Stimulated activated CD8-positive, alpha-beta memory T cell treated with anti-CD3 and anti-CD28 coated beads, Interleukin-7, amount 100 ng/mL, for 4 hours (primary cell): ENCODE measurements around the gene WDR76.
A peak's percentile ranks its signal among the peaks of the same experiment; 100 is the strongest.

Source experiments
- DNase-seq, 2 donors: peaks; one replicate each; pipeline ENCODE4 v3.0.0-alpha.2; 2020; ENCODE audit warnings: low read depth in 2 of 2

The WDR76 gene

DNA sequence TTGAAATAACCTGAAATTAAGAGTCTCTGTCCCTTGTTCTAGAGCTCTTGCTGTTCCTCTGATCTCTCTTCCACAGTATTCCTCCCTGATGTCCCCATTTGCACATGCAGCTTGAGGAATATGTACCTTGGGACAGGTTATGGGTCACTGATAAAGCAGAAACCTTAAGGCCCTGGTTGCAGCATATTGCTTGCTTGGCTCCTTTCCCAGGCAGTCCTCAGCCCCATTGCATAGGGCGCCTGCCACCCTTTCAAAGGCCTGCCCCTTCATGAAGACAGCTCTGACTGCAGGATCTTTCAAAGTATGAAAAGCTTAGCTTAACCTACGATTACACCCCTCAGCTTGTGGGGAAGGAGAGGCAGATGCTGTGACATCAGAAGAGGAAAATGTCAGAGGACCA is 51.6 kb downstream of the WDR76 start:
- DNase-seq = no peak

DNA sequence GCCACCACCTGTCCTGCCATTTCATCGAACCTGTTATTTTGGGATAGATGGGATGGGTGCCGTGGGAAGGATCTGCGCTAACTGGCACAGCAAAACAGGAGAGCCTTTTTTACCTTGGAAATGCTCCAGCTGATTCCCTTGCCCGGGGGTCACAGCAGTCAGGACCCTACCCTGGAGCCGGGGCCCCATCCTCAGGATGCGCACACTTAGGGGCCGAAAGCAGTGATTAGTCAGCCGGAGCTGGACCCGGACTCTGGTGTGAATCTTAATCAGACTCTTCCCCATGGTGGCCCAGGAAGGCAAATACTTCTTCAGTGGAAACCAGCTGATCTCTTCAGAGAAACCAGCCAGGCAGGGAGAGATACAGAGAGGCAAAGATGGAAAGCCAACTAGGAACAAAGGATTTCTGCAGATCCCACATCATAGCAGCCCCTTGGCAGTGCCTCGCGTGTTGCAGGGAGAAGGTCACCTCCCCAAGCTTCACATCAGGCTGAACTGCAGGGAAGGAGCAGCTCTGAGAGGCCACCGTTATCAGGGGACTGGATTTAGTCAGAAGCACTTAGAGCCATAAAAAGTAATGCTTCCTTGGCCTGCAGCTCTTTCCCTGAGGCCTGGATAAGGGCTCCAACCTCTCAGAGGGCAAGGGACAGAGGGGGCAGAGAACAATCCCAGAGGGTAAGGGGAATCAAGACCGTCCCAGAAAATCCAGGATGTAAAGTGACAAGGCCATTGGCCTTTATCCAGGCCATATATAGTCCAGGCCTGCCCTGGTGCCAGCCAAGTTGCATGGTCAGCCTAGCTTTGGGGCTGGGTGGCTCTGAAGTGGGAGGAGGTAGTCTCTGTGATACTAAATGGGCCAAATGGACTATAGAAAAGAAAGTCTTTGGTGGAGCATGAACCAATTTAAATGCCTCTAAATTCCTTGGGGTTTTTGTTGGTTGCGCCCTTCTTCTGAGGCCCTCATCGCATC is 52.9 kb downstream of the WDR76 start:
- no peak for DNase-seq

DNA sequence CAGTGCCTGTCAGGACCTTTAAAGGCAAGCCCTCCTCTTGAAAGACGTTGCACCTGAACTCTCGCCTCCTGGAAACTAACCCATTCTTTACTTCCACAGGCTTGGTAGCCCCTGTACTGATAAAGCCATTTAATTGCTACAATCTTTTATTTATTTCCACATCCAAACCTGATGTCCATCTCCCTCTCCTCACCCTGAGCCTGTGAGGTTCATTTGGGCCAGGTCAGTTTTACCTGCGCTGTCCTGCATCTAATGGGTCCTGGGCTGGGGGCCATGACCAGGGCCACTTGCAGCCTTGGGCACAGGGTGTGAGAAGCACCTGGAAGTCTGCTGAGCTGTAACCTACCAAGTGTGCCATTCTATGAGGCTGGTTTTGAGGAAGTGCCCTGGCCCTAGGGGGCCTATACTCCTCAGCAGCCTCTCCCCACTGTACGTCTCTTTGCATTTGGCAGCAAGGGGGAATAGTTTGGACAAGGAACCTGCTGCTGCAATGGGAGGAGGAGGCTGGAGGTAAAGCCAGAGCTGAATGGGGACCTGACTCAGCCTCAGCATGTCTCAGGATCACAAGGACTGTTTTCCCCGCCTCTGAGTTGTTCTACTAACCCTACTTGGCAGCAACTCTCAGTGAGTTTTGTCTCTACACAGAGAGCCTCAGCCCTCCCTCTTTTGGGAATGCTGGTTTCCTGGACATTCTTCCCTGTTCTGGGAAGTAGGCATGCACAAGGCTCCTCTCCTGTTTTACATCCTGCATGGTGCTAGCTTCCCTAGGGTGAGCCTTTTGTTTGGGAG is 53.8 kb downstream of the WDR76 start:
- no peak for DNase-seq

DNA sequence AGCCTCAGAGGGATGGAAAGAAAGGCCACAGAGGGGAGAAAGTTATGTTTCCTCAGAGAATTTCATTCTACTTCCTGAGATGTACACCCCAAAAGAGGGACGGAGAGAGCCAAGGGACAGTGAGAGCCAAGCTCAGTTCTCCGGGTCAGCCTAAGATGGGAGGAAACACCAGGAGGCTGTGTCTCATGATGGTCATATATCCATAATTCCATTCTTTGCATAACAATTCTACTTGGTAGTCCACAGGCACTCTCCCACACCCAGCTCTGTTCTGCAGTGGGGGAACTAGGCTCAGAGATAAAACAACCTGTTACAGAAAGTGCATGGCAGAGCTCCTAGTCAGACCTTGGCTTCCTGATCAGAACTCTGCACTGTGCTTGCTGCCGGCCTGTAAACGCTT is 54.4 kb downstream of the WDR76 start:
- DNase-seq = no peak

DNA sequence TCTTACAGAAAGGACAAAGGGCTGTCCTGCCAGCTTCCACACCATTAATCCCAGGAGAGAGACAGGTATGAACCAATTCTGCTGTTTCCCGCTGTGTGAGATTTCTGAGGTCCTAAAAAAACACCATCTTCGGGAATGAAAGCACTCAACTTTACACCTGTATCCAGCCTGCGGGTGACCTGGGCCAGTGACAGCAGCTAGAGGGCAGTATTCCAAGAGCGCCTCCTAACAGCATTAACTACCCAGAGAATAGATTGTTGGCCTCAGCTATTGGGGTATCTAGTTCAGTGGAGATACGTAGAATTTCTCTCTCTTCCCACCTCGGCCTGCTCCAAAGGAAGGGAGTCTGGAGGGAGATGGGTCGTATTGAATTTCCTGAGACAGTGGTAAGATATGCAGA is 55.1 kb downstream of the WDR76 start:
- DNase-seq = no peak

DNA sequence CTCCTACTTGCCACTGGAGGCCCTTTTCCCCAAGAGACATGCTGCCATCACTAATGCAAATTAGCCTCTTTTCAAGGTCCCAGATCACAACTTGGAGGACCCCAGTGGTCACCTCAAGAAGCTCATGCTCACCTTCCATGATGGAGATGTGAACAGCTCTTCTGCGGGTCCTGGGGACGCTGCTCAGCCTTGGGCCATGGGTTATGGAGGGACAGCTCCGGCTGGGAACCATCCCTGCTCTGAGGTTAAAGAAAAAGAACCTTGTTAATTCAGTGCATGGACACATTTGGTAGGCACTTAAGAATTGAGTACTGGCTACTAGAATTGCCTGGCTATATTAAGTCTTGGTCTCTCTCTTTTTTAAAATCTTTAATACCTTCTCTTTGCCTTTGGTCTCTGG is 56.8 kb downstream of the WDR76 start:
- DNase-seq = no peak

DNA sequence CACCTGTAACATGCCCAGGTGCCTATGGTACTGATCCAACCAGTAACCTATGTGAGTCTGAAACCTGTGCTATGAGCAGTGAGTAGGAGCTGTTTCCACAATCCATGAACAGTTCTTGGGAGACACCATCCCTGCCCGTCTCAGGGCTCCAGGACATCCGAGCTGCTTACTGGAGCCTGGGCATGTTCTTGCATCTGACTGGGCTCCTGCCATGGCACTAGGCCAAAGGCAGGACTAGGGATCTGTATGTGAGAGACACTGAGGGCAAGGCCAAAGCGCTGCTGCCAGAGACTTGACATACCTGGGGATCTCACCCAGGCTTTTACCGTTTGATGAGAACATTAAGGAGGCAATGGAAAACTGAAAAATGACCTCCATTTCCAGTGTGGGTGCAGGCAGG is 59.8 kb downstream of the WDR76 start:
- DNase-seq = no peak

DNA sequence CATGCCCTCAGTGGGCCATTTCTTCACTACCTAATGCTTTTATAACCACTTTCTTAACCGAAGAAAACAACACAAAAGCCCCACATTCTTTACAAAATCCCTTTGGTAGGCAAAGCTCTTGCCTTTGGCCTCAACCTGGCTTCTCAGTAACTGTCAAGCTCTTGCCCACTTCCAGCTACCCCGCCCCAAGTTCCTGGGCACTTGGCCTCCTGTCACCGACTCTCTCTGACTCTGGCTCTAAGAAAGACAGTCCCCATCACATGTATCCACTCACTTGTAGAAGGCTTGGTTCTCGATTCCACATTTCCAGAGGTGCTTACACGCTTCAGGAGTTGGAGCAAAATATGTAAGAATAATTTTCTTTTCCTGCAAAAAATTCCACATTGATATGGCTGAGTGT is 61.1 kb downstream of the WDR76 start:
- no peak for DNase-seq

DNA sequence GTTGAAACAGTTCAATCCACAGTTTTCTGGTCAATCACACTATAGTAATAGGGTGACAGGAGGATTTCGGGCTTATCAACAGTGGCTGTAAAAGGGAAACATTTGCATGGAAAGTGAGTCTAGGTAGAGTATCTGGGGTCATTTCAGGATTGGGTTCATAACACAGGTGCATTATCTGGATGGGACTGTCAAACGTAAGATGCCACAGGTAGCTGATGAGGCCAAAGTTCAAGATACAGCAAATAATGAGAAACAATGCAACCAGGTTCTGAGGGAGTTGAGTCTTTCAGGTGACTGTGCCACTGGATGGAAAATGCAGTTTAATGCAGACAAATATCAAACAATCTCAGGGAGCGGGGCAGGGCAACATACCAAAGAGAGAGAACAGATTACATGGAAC is 62.2 kb downstream of the WDR76 start:
- no peak for DNase-seq

DNA sequence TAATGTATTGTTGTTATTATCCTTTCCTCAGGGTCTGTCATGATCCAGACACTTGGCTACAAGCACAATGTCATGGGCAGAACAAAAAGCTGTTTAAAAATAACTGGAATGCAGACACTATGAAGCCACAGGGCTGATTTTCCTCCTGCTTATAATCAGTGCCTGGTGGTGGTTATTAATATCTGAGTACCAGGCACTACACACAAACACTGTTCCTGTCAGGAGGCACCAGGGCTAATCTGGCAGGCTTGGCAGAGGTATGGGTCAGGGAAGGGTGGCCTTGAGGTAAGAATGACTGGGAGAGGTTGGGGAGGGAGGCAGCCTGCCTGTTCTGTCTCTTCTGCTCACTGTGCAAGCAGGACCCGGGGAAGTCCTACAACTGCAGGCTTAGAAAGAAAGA is 67.2 kb downstream of the WDR76 start:
- DNase-seq = no peak

DNA sequence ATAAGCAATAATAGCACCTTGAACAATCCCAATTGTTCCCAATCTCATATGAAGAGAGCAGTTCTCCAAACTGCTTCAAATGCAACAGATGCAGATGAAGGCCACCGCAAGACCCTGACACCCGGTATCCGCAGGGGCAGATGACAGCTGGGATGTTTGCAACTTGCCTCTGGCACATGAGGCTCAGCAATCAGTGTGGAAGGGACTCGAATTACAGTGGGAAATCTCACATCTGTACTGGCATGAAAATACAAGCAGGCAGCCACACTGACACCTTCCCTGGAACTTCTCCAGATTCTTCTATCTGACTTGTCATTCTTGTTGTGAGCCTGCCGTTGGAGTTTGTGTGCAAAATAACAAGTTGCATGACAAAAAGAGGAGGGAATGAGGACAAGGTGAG is 68.8 kb downstream of the WDR76 start:
- no peak for DNase-seq

DNA sequence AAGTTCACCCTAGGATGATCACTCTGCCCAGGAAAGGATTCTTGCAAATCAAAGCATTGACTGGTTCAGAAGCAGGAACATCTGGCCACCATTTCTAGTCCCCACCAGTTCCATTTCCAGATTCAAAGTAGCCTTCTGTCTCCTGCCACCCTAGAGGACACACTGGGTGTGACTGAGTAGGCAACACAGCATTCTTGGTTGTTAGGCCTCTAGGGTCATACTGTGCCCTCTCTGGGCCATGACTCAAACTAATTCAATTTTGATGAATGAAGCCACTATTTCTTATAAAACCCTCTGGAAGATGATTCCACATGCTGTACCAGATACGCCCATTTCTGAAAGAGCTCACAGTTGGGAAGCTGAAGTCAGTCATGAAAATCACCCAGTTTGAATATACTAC is 69.7 kb downstream of the WDR76 start:
- no peak for DNase-seq

DNA sequence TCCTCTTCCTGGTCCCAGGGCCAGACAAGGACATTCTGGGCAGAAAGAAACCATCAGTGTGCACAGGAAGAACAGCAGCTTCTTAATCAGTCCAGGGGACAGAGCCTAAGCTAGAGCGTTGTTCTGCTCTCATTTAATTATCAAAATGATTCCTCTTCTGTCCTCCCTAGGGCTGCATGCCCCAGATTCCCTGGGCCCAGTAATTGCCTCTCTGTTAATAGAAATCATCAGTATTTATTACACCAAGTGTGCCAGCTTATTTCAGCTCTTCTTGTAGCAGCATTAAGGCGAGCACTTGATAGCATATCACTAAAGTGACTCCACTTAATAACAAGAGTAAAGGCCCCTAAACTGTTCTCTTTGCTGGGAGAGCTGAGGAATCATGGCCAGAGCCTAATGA is 72.1 kb downstream of the WDR76 start:
- DNase-seq = no peak

DNA sequence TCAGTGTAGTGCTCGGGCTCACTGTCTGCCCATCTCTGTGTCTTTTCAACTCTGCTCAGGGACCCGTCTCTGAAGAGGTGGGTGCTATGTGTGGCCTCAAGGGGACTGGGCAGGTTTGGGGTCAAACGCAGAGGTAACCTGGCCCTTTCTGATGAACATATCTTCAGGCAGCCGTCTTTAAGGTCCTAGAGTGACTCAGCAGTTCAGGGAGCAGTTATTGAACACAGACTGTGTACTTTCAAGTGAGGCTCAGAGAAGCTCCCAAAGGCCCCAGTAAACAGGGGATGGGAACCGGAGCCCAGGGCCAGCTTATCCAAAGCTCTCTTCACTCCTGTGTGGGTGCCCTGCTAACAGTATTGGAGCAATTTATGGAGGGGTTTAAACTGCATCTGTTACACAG is 73.1 kb downstream of the WDR76 start:
- DNase-seq = no peak

DNA sequence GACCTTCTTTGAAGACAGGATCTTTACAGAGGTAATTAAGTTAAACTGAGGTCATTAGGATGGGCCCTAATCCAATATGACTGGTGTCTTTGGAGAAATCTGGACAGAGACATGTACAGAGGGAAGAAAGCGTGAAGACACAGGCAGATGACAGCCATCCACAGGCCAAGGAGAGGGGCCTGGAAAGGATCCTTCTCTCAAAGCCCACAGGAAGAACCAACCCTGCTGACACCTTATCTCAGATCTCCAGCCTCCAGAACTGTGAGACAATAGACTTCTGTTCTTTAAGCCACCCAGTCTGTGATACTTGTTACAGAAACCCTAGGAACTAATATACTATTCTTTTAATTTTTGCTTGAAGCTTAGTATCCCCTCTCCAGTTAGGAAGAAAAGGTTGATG is 74.2 kb downstream of the WDR76 start:
- no peak for DNase-seq

DNA sequence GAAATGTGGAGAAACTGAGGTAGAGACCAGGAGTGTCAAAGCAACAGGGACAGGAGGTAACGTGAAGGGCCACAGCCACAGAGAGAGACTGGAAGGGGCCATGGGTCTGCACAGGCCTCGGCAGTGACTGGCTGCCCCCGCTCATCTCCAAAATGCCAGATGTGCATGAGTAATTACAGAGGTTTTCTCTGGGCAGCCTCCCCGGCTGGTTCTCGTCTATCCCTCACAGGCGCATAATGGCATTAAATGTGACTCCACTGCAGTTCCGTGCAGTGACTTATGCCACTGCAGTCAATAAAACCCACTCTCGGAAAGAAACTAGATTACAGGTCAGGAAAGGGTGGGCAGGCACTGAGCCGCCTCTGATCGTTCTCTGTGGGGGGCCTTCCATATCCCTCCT is 74.7 kb downstream of the WDR76 start:
- DNase-seq = no peak

DNA sequence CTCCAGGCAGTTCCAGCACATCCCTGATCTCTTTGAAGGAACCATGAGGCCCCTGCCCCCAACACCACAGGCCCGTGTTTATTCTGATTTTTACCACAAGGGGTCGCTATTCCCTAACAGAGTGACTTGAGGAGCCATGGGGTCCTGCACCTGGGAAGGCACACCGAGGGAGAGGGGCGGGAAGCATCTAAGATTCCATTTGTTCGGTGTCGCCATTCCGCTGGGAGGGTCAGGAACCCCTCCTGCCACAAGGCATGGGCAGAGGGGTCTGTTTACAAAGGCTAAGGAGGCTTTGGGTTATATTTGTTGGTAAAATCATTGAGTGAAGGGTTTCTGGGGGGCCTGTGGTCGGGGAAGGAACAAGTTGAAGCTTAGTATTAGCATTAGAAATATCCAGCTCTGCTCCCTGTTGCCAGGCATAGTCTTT is 77.1 kb downstream of the WDR76 start:
- DNase-seq = peak; percentile 8 to 13

DNA sequence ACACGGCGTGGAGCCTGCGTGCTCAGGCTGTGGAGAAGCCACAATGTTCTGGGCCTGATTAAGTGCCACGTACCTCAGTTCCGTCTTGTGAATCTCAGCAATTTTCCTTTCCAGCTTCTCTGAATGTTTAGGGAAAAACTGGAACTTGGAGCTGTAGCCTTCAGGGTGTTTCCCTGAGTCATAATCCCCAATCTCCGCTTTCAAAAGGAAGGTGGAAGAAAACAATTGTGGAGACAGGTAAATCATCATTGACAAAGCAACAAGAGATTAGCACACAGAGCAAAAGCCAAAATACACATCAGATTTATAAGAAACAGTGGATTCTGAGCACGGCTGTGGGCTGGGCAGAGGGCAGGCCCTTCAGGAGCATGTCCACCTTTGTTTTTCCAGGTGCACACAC is 79.0 kb downstream of the WDR76 start:
- no peak for DNase-seq

DNA sequence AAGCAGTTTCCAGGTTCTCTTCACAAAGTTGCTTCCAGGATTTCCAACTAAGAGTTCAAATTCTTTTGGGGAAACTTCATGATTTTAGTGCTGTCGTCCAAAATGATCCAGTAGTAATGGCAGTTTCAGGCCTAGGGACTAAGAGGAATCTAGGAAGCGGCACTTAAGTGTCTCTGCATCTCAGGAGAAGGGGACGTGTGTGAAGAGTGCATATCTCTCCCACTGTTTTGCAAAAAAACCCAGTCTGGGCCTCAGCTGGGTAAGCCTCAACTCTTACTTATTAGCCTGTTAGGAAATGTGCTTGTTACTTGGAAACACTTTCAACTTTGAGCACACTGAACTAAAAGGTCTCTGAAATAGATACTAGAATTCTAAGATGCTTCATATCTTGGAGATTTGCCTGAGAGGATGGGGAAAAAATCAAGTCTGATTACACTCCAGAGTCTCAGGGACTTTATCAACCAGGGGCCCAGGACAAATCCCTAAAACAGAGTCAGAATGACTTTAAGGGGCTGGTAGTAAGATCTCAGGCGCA is 81.8 kb downstream of the WDR76 start:
- DNase-seq = no peak

DNA sequence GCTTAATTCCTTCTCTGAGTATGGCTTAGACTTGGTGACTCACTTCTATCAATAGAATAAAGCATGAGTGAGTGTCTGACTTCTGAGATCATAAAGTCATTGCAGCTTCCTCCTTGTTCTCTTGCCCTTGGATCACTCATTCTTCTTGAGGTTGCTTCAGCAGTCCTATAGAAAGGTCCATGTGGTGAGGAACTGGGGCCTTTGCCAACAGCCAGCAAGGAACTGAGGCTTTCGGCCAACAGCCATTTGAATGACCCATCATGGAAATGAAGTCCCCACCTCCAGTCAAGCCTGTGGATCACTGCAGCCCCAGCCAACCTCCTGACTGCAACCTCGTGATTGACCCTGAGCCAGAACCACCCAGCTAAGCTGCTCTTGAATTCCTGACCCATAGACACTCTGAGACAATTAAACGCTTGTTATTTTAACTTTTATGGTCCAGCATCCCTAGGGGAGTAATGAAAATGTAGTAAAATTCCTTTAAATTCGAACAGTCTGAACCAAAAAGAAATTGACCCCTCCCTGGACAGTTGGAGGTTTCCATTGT is 84.5 kb downstream of the WDR76 start:
- DNase-seq = no peak

DNA sequence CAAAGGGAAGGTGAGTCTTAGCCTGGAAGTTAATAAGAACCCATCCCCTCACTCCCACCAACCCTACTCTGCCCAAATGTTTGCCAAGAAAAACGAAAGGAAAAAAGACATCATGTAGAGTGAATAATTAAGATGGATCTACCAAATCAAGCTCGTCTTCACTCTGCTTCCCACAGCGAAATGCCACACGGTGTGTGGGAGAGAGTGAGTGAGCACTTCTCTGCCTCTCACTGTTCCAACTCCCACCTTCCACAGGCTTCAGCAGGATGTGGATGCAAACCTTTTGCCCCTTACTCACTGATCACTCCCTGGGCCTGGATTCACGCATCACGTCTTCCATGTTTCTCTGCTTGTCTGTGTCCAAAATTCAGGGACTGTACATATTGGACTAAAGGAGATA is 85.4 kb downstream of the WDR76 start:
- no peak for DNase-seq

DNA sequence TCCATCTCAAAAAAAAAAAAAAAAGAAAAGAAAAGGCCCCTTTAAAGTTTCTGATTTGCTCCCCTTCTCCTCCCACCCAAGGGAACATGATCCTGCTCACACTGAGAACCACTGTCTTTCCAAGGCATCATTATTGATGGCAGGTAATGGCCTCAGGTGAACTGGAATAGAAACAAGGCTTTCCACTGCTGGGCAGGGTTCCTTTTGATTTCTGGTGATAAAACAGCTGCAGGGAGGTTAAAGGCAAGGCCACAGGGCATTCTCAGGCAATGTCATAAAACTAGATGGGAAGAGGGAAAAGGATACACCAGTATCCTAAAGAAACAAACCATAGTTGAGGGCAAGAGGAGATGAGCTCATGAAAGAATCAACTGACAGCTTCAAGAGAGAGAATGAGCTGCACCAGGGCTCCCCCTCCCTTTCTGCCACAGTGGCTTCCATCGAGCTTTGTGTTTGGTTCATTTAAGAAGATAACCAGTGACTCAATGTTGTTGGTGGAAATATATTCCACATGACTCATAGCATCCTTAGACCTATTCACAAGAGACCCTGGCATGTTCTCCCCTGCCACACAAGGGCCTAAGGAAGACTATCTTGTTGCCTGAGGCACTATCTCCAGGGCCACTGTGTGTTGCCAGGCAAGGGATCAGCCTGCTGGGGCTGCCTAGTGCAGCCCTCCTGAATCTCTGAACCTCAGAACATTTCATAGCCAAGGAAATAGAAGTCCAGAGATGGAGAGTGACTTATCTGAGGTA is 86.4 kb downstream of the WDR76 start:
- no peak for DNase-seq
